ENCODE measurements around the gene ARX.

- TF ChIP-seq POLR2AphosphoS5 (IDR thresholded peaks at IDR 0.05; ENCODE audit: low read depth, low read length) (no peak), POLR2A (IDR thresholded peaks at IDR 0.05; ENCODE audit: low read depth, low read length) (no peak)
Observed at GRCh38 chrX:25026576-25026975, 10.8 kb upstream of the ARX start.
